ENCODE results near the gene MEAF6. TPM values are rescaled to one million over a fixed set of nuclear protein-coding genes. Genes with fewer than 3 reads are reported as not detected.
A peak's percentile ranks its signal among the peaks of the same experiment; 100 is the strongest.
"Not testable (repeated sequence)": the region's sequence is repeated elsewhere in the genome, so short reads cannot be mapped to it uniquely, and the experiment has no call there.

Gene MEAF6
- polyA plus RNA-seq, 1 of the 3 experiments (the other 2 are of a cell fraction): 60.5 TPM

DNA sequence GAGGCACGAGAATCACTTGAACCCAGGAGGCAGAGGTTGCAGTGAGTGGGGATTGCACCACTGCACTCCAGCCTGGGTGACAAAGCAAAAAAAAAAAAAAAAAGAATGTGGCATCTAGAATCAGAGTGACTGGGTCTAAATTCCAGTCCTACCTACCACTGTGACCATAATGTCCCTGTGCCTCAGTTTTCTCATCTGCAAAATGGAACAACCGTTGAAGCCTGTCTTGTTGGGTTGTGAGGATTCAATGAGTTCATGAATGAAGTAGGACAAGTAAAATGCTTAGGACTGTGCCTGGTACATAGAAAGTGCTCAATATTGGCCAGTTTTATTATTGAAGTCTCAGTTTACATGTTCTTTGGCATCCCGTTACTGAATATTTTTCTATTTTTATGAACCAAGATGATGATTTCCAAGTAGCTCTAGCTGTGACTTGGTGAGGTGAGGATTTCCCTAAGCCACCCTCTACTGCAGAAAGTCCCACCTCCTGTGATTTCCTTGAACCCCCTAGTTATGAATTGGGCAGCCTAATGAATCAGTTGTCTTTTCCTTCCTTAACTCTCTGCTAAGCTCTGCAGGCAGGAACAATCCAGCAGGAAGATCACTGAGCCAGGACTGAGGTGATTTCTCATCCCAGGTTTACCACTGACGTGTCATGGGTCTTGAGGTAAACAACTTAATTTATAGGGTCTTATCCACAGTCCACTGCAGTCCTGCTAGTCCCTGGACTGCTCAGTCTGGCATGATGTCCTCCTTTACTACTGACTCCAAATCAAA, 18.9 kb upstream of the MEAF6 start:
- Histone ChIP-seq H4K20me1 (ENCODE audit: insufficient read depth) (no peaks in the 10 kb centered on the region; the same call in 1 of the 2 replicates), H3K9me2 (no peaks in the 10 kb centered on the region), H3K9me3 (no peaks in the 10 kb centered on the region), H3K4me1 (ENCODE audit: control insufficient read depth in 1 of 2, insufficient read depth in 2 of 2, low read depth in 1 of 2, low read length in 1 of 2) (0 out of 4 replicates have a peak, but pooled peaks cover 0 to 3% of the 10 kb centered on the region in 2 experiments), H2AFZ (ENCODE audit: low read depth) (no peak overlapping the region), H3K36me3 (replicated peaks in 1 of 2; ENCODE audit: control insufficient read depth in 1 of 2, insufficient read depth in 2 of 2, low read length in 1 of 2) (peaks cover 22 to 32% of the 10 kb centered on the region in 2 experiments), H3K27me3 (ENCODE audit: insufficient read depth) (no peaks in the 10 kb centered on the region), H3K79me2 (ENCODE audit: insufficient read depth) (peaks cover 32% of the 10 kb centered on the region), H3K27ac (ENCODE audit: low read depth in 2 of 2, low read length in 1 of 2) (peak overlapping the region in 1 of 2 experiments; percentile 95; a peak in 2 of 4 replicates), H3K4me3 (ENCODE audit: low read depth in 2 of 2, low read length in 1 of 2) (no peak overlapping the region), H3K4me2 (0 out of 2 replicates have a peak overlapping the region, but pooled peaks have one; percentile 23), H3F3A (replicated peaks; ENCODE audit: insufficient read depth) (peaks cover 27% of the 10 kb centered on the region), H3K9ac (peak overlapping the region; percentile 12; the same call in 1 of the 2 replicates)
- ChIA-PET CTCF (no interaction called here), POLR2A (no interaction called here)
- WGBS (ENCODE audit: low lambda C conversion rate): 86% methylated on average over 4 of the region's 4 CpGs
- TF ChIP-seq CHD2 (IDR thresholded peaks at IDR 0.05; ENCODE audit: low read length, partially characterized antibody): no peak
- TF ChIP-seq, protein P1, sequence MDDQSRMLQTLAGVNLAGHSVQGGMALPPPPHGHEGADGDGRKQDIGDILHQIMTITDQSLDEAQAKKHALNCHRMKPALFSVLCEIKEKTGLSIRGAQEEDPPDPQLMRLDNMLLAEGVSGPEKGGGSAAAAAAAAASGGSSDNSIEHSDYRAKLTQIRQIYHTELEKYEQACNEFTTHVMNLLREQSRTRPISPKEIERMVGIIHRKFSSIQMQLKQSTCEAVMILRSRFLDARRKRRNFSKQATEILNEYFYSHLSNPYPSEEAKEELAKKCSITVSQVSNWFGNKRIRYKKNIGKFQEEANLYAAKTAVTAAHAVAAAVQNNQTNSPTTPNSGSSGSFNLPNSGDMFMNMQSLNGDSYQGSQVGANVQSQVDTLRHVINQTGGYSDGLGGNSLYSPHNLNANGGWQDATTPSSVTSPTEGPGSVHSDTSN (IDR thresholded peaks at IDR 0.05): no peak
- TF ChIP-seq MEF2A (IDR thresholded peaks at IDR 0.05; ENCODE audit: borderline replicate concordance, low read depth): no peak
- TF ChIP-seq RFX5 (IDR thresholded peaks at IDR 0.05; ENCODE audit: low read length): no peak
- TF ChIP-seq TAF1 (IDR thresholded peaks at IDR 0.05; ENCODE audit: borderline replicate concordance, low read depth, low read length): no peak
- no peak for TF ChIP-seq FOXM1 (IDR thresholded peaks at IDR 0.05; ENCODE audit: low read depth)
- TF ChIP-seq RAD21 (IDR thresholded peaks at IDR 0.05; ENCODE audit: low read length): no peak
- no peak for TF ChIP-seq MXI1 (IDR thresholded peaks at IDR 0.05; ENCODE audit: low read depth, low read length)
- TF ChIP-seq FOSL2 (IDR thresholded peaks at IDR 0.05; ENCODE audit: borderline replicate concordance, low read depth): no peak
- TF ChIP-seq NFIC (IDR thresholded peaks at IDR 0.05; ENCODE audit: borderline replicate concordance): no peak
- TF ChIP-seq, protein P2, sequence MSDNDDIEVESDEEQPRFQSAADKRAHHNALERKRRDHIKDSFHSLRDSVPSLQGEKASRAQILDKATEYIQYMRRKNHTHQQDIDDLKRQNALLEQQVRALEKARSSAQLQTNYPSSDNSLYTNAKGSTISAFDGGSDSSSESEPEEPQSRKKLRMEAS (IDR thresholded peaks at IDR 0.05; ENCODE audit: low read depth): no peak
- TF ChIP-seq FOXJ3 (CRISPR knock-in tag; IDR thresholded peaks at IDR 0.05): no peak
- no peak for TF ChIP-seq POLR2AphosphoS5 (IDR thresholded peaks at IDR 0.05; ENCODE audit: low read depth, low read length)
- no peak for TF ChIP-seq TCF12 (IDR thresholded peaks at IDR 0.05)
- no peak for TF ChIP-seq NRF1 (IDR thresholded peaks at IDR 0.05; ENCODE audit: low read depth, low read length)
- no peak for TF ChIP-seq GATA2 (CRISPR knock-in tag; IDR thresholded peaks at IDR 0.05)
- no peak for TF ChIP-seq TEAD4 (IDR thresholded peaks at IDR 0.05; ENCODE audit: borderline replicate concordance, insufficient read depth)
- no peak for TF ChIP-seq EZH2phosphoT487 (IDR thresholded peaks at IDR 0.05; ENCODE audit: borderline replicate concordance, low read depth)
- TF ChIP-seq, protein P3, sequence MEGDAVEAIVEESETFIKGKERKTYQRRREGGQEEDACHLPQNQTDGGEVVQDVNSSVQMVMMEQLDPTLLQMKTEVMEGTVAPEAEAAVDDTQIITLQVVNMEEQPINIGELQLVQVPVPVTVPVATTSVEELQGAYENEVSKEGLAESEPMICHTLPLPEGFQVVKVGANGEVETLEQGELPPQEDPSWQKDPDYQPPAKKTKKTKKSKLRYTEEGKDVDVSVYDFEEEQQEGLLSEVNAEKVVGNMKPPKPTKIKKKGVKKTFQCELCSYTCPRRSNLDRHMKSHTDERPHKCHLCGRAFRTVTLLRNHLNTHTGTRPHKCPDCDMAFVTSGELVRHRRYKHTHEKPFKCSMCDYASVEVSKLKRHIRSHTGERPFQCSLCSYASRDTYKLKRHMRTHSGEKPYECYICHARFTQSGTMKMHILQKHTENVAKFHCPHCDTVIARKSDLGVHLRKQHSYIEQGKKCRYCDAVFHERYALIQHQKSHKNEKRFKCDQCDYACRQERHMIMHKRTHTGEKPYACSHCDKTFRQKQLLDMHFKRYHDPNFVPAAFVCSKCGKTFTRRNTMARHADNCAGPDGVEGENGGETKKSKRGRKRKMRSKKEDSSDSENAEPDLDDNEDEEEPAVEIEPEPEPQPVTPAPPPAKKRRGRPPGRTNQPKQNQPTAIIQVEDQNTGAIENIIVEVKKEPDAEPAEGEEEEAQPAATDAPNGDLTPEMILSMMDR (IDR thresholded peaks at IDR 0.05): no peak
- DNase-seq: no peak

DNA sequence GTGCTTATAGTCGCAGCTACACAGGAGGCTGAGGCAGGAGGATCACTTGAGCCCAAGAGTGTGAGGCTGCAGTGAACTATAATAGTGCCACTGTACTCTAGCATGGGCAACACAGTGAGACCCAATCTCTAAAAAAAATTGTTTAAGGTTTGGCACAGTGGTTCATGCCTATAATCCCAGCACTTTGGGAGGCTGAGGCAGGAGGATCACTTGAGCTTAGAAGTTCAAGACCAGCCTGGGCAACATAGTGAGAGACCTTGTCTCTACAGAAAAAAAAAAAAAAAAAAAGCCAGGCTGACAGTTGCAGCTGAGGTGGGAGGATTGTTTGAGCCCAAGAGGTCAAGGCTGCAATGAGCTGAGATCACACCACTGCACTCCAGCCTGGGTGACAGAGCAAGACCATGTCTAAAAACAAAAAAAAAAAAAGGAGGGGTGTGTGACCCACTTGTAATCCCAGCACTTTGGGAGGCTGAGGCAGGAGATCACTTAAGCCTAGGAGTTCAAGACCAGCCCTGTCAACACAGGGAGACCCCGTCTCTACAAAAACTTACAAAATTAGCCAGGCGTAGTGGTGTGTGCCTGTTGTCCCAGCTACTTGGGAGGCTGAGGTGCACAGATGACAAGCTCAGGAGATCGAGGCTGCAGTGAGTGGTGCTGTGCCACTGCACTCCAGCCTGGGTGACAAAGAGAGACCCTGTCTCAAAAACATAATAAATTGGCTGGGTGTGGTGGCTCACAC, 18.0 kb upstream of the MEAF6 start:
- H3K9ac ChIP-seq; H3K4me3 ChIP-seq (ENCODE audit: low read depth in 2 of 2, low read length in 1 of 2); DNase-seq; H3K4me2 ChIP-seq; H3K27ac ChIP-seq (ENCODE audit: low read depth in 2 of 2, low read length in 1 of 2); H3K9me2 ChIP-seq; CTCF ChIA-PET; H4K20me1 ChIP-seq (ENCODE audit: insufficient read depth); H3K27me3 ChIP-seq (ENCODE audit: insufficient read depth); H3K9me3 ChIP-seq; H3K4me1 ChIP-seq (ENCODE audit: control insufficient read depth in 1 of 2, insufficient read depth in 2 of 2, low read depth in 1 of 2, low read length in 1 of 2); H2AFZ ChIP-seq (ENCODE audit: low read depth): not testable (repeated sequence)
- POLR2A ChIA-PET: interaction anchor here (0.6 kb wide), 1 partner anchor 15 kb away, joined by 4 read pairs; no protein-coding TSS in a partner anchor
- 86% methylated on average over 4 of the region's 4 CpGs for WGBS (ENCODE audit: low lambda C conversion rate)
- H3K36me3 ChIP-seq (replicated peaks in 1 of 2; ENCODE audit: control insufficient read depth in 1 of 2, insufficient read depth in 2 of 2, low read length in 1 of 2): peaks cover 17 to 29% of the 10 kb centered on the region in 2 experiments
- peaks cover 27% of the 10 kb centered on the region for H3K79me2 ChIP-seq (ENCODE audit: insufficient read depth)
- H3F3A ChIP-seq (replicated peaks; ENCODE audit: insufficient read depth): peaks cover 27% of the 10 kb centered on the region

DNA sequence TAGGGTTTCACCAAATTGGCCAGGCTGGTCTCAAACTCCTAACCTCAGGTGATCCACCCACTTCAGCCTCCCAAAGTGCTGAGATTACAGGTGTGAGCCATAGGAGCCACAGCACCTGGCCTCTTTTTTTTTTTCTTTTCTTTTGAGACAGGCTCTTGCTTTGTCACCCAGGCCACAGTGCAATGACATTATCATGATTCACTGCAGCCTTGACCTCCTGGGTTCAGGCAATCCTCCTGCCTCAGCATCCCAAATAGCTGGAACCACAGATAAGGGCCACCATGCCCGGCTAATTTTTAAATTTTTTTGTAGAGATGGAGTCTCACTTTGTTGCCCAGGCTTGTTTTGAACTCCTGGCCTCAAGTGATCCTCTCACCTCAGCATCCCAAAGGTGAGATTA, 15.3 kb upstream of the MEAF6 start:
- CTCF ChIA-PET; H3K4me2 ChIP-seq; H3K27ac ChIP-seq (ENCODE audit: low read depth in 2 of 2, low read length in 1 of 2); H3K36me3 ChIP-seq (replicated peaks in 1 of 2; ENCODE audit: control insufficient read depth in 1 of 2, insufficient read depth in 2 of 2, low read length in 1 of 2); H2AFZ ChIP-seq (ENCODE audit: low read depth); H3K79me2 ChIP-seq (ENCODE audit: insufficient read depth); H3K27me3 ChIP-seq (ENCODE audit: insufficient read depth); POLR2A ChIA-PET; H3K4me1 ChIP-seq (ENCODE audit: control insufficient read depth in 1 of 2, insufficient read depth in 2 of 2, low read depth in 1 of 2, low read length in 1 of 2); H3K9me3 ChIP-seq; H3K4me3 ChIP-seq (ENCODE audit: low read depth in 2 of 2, low read length in 1 of 2); DNase-seq; H3K9me2 ChIP-seq; H4K20me1 ChIP-seq (ENCODE audit: insufficient read depth); H3K9ac ChIP-seq: not testable (repeated sequence)
- H3F3A ChIP-seq (replicated peaks; ENCODE audit: insufficient read depth): peaks cover 14% of the 10 kb centered on the region
- 100% methylated on average over 1 of the region's 1 CpG for WGBS (ENCODE audit: low lambda C conversion rate)

Data from SK-N-SH (cell line).